Activated CD8-positive, alpha-beta T cell treated with anti-CD3 and anti-CD28 coated beads for 36 hours (primary cell): ENCODE results near the gene EEPD1. TPM values are rescaled to one million over a fixed set of nuclear protein-coding genes. Genes with fewer than 3 reads are reported as not detected.

ENCODE experiments used
- ATAC-seq: fragments of 200-7000 bp; cut with Tn5 transposase; one replicate; pipeline ENCODE4 v1.10.0; 2021; ENCODE audit warnings: mild to moderate bottlenecking, moderate library complexity
- CTCF ChIA-PET: fragments of 350-600 bp; sonication (Branson Sonifier 250); formaldehyde crosslinking; loops from one replicate; lab custom pipeline; 2021; ENCODE audit warnings: antibody characterized with exemption; lab: Charles Lee
- POLR2A ChIA-PET: fragments of 350-600 bp; sonication (Branson Sonifier 250); formaldehyde crosslinking; loops from one replicate; lab custom pipeline; 2021; ENCODE audit warnings: antibody characterized with exemption; lab: Charles Lee
- DNase-seq: peaks from one replicate; pipeline ENCODE4 v3.0.0-alpha.2; 2020
- H3K27ac Mint-ChIP-seq: one replicate; pipeline ENCODE4 v1.8.0; 2021; ENCODE audit warnings: mild to moderate bottlenecking, mixed read lengths
- H3K27me3 Mint-ChIP-seq: one replicate; pipeline ENCODE4 v1.8.0; 2021; ENCODE audit warnings: mixed read lengths
- H3K36me3 Mint-ChIP-seq: one replicate; pipeline ENCODE4 v1.8.0; 2021; ENCODE audit warnings: low read depth, mixed read lengths
- H3K4me1 Mint-ChIP-seq: one replicate; pipeline ENCODE4 v1.8.0; 2021; ENCODE audit warnings: low read depth, mixed read lengths
- H3K4me3 Mint-ChIP-seq: one replicate; pipeline ENCODE4 v1.8.0; 2021; ENCODE audit warnings: mild to moderate bottlenecking, moderate library complexity, mixed read lengths
- H3K9me3 Mint-ChIP-seq: one replicate; pipeline ENCODE4 v1.8.0; 2021; ENCODE audit warnings: mixed read lengths
- intact Hi-C: fragments of 100-400 bp; cut with micrococcal nuclease; formaldehyde crosslinking; loops from one replicate; pipeline ENCODE4 v1.10.0; 2022
- total RNA-seq, 2 experiments: library from RNA; stranded (reverse); gene quantifications; one replicate each; pipeline ENCODE4 v1.2.3, GENCODE V29; 2021
- TF ChIP-seq, protein P1 (sequence below): fragments of 200-600 bp; IDR thresholded peaks from one replicate; pipeline ENCODE4 v1.8.0; 2022; ENCODE audit warnings: antibody characterized with exemption, mild to moderate bottlenecking

The EEPD1 gene
- total RNA-seq, 2 experiments from 2014 or later: 0.76 to 0.90 TPM

DNA sequence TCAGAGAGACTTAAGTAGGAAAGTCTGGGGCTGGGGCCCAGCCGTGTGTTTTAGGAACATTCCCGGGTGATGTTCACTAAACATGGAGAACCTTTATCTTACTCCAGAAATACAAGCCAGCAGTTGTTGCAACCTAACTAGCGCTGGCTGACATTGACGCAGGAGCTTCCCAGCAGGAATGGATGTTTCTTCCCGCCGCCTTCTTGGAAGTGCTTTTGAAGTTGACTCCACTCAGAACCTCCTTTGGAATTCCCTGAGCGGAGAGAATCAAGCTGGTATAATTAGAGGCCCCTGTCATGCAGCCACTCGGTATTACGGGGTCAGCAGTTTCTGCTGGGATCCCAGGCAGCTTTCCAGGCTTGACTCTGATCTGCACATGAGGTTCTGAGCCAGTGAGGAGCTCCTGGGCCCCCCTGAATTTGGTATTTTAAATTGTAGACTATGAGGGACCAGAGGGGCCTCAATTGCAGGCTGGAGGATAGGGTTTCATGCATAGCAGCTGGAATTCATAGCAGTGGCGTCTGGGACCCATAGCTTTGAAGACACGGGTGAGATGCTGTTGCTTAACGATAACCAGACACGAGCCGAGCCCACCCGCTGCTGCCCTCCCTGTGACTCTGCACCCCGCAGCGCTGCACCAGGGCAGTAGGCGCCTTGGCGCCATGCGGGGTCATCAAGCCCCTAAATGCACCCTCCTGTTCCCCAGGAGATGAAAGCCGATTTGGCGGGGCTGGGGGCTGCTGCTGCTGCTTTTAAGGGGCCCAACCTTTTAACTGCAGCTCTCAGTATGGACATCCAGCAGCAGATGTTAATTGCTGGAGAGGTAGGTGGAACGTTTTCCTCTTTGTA is 61.8 kb downstream of the EEPD1 start:
- no peak overlapping the region for H3K4me3 Mint-ChIP-seq
- POLR2A ChIA-PET: no interaction called here
- DNase-seq (no peak), ATAC-seq (no peak)
- no peaks in the 10 kb centered on the region for H3K9me3 Mint-ChIP-seq
- H3K36me3 Mint-ChIP-seq: no peaks in the 10 kb centered on the region
- no peaks in the 10 kb centered on the region for H3K27me3 Mint-ChIP-seq
- intact Hi-C loops: no loop called here
- no peaks in the 10 kb centered on the region for H3K4me1 Mint-ChIP-seq
- CTCF ChIA-PET: no interaction called here
- H3K27ac Mint-ChIP-seq: no peak overlapping the region
- TF ChIP-seq, protein P1, sequence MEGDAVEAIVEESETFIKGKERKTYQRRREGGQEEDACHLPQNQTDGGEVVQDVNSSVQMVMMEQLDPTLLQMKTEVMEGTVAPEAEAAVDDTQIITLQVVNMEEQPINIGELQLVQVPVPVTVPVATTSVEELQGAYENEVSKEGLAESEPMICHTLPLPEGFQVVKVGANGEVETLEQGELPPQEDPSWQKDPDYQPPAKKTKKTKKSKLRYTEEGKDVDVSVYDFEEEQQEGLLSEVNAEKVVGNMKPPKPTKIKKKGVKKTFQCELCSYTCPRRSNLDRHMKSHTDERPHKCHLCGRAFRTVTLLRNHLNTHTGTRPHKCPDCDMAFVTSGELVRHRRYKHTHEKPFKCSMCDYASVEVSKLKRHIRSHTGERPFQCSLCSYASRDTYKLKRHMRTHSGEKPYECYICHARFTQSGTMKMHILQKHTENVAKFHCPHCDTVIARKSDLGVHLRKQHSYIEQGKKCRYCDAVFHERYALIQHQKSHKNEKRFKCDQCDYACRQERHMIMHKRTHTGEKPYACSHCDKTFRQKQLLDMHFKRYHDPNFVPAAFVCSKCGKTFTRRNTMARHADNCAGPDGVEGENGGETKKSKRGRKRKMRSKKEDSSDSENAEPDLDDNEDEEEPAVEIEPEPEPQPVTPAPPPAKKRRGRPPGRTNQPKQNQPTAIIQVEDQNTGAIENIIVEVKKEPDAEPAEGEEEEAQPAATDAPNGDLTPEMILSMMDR: no peak

DNA sequence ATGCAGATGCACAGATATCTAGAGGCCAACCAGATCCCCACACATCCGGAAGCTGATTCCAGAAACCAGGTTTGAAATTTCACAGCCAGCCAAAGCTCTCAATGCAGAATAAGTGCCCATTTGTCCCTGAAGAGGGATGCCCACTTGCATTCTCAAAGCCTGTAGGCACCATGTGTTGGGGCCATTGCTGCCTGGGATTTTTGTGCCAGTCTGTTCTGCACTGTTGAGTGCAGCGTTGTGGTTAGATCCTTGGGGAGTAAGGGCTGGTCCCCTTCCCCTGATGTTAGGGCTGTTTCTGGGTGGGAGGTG is 62.4 kb downstream of the EEPD1 start:
- no peaks in the 10 kb centered on the region for H3K27me3 Mint-ChIP-seq
- no peak for DNase-seq
- H3K27ac Mint-ChIP-seq: no peak overlapping the region
- H3K36me3 Mint-ChIP-seq: no peaks in the 10 kb centered on the region
- no peak overlapping the region for H3K4me3 Mint-ChIP-seq
- no peak for ATAC-seq
- CTCF ChIA-PET: no interaction called here
- TF ChIP-seq, protein P1: no peak
- no peaks in the 10 kb centered on the region for H3K4me1 Mint-ChIP-seq
- intact Hi-C loops: no loop called here
- POLR2A ChIA-PET: no interaction called here
- H3K9me3 Mint-ChIP-seq: no peaks in the 10 kb centered on the region

DNA sequence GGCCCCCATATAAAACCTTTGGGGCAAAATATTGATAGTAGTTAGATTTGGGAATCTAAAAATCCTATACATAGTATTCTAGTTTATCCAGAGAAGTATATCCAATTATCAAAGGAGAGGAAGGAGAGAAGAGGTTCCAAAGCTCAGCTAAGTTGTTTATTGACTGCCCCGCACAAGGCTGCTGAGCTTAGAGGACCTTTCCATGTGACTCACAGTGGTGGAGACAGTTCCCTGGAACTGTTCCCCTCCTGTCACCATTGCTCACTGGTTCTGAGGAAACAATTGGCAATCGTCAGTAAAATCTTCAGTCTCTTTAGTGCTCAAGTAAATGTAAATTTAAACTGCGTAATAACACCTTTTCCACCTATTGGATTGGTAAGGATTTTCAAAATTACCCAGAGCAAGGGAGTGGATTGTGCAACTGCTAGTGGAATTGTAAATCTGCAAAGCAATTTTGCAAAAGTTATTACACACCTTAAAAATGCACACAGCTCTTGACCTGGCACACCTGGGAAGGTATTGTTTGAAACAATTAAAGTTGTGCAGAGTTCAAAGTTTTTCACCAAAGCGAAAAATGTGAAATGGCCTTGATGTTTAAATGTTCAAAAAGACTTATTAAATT is 63.1 kb downstream of the EEPD1 start:
- TF ChIP-seq, protein P1: no peak
- Mint-ChIP-seq H3K4me1 (no peaks in the 10 kb centered on the region), H3K9me3 (no peaks in the 10 kb centered on the region), H3K36me3 (no peaks in the 10 kb centered on the region), H3K27ac (no peak overlapping the region), H3K4me3 (no peak overlapping the region), H3K27me3 (no peaks in the 10 kb centered on the region)
- POLR2A ChIA-PET: no interaction called here
- CTCF ChIA-PET: no interaction called here
- intact Hi-C loops: no loop called here
- DNase-seq (no peak), ATAC-seq (no peak)

DNA sequence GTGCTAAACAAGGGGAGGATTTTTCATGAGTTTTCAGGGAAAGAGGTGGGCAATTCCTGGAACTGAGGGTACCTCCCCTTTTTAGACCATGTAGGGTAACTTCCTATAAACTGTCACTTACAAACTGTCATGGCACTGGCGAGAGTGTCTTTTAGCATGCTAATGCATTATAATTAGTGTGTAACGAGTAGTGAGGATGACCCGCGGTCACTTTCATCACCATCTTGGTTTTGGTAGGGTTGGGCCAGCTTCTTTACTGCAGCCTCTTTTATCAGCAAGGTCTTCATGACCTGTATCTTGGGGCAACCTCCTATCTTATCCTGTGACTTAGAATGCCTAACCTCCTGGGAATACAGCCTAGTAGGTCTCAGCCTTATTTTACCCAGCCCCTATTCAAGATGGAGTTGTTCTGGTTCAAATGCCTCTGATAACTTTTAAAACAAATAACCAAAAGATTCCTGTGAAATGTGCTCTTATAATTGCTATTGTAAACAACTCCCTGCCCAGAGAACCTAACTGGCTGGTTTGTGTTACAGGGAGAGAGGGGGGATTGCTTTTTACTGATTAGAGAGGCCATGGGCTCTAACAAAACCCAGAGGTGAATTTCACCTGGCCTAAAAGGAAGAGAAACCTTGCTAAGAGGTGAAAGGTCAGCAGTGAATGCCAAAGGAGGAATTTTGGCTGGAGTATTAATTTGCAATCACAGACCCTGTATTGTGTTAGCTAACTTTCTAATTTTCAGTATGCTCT is 64.3 kb downstream of the EEPD1 start:
- DNase-seq: no peak

More for the DNA sequence above, 64.3 kb downstream of the EEPD1 start:
- POLR2A ChIA-PET: no interaction called here
- Mint-ChIP-seq H3K27me3 (no peaks in the 10 kb centered on the region), H3K4me3 (no peak overlapping the region), H3K4me1 (no peaks in the 10 kb centered on the region), H3K36me3 (no peaks in the 10 kb centered on the region), H3K27ac (no peak overlapping the region), H3K9me3 (no peaks in the 10 kb centered on the region)
- CTCF ChIA-PET: interaction anchor here (1.1 kb wide), 1 partner anchor 75 kb away, joined by 3 read pairs; no protein-coding TSS in a partner anchor
- no peak for ATAC-seq
- intact Hi-C loops: no loop called here
- TF ChIP-seq, protein P1: no peak
